SIG-M5 treated with dmso at 0.1 percent for 504 hours (cell line): ENCODE measurements around the gene BCL2L12.

ENCODE experiments used
- DNase-seq: peaks from one replicate; lab custom pipeline; 2025; ENCODE audit not compliant: unreplicated experiment; lab: John Stamatoyannopoulos, UW

The BCL2L12 gene

DNA sequence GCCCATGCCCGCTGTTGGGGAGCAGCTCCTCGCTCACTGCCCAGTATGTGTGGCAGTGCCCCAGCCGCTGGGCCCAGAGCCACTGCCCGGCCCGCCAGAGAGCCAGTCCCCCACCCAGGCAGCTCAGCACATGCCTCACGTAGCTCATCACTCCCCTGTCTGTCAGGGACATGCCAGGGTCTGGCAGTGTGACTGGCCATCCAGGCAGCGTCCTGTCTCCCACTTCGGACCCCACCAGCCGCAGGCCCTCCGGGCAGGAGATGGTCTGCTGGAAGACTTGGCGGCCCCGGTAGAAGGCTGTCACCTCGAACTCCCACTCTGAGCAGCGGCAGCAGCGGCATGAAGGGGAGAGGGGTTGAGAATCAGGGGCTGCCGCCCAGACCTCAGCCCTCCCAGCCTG is 3.7 kb upstream of the BCL2L12 start:
- DNase-seq, result no peak

DNA sequence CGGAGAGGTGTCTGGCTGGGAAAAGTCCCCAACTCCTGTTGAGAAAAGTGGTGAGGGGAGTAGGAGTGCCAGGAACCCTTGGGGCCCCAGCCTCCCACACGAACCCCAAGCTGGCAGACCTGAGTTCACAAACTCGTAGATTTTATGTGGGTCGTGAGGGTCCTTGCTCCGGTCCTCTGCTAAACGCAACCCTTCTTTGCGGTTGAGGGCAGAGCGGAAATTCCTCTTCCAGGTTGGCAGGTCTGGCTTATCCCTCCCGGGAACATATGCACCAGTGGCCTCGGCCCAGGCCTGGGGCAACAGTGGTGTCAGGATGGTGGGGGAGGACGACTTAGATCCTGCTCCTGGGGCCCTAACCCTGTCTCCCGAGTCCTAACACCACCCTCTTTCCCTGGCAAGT is 2.5 kb upstream of the BCL2L12 start:
- DNase-seq, result no peak

DNA sequence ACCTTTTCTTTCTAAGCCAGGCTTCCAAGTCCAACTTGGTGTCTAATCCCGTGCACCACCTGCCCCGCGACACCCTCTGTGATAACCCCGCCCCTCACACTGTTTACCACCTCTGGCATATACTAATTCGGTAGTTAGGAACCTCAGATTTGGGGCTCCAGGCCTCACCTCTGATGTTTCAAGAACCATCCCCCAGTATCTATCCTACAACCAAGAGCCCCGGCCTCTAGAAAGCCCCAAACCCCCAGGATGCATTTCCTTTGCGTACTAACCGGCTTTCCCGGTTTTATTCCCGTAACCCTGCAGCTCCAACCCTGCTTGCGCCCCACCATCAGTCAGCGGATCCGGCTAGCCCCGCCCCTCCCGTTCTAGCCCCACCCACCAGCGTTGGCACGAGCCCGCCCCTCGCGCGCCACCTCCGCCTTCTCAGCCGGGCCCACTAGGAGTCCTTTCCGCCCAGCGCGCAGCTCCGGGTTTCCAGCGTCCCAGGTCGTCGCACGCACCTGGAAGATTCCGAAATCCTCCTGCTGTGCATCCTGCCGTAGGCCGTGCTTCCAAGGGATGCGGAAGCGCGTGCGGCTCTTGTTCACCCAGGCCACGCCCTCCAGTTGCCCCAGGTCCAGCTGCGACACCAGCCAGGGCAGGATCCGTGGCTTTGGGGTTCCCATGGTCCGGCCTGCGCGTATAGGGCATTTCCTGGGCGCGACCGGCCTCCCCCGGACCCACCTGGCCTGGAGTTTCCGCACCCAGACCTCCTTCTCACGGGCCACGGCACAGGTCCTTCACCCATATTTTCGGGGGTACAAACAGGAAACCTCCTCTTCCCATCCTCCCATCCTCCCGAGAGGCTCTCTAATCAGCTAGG is 1.3 kb upstream of the BCL2L12 start:
- peak; percentile 74 for DNase-seq

DNA sequence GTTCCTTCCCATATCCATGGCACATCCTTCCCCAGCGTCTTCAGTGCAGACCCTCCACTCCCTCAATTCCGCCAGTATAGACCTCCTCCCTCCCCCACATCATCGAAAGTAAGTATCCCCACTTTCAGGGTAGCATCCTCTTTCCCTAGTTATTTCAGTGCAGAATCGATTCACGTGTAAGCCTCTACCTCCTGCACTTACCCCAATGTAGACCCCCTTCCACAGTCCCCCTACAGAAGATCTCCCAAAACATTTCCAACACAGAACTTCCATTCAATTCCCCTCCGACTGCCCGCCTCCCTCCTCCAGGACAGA is 740 bp upstream of the BCL2L12 start:
- DNase-seq, result no peak

DNA sequence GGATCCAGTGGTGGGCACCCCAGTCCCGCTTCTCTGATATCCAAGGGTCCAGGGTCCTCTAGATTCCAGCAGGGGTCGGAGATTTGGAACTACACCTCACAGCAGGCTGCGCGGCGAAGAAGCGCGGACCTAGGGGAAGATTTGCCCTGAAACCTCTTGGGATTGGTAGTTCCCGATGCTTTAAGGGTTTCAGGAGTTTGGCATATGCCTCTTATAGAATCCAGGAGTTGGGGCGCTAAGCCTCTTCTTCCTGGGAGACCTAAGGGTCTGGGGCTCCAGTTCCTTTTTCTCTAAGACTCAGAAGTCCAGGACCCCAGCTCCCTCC is 349 bp downstream of the BCL2L12 start:
- no peak for DNase-seq

DNA sequence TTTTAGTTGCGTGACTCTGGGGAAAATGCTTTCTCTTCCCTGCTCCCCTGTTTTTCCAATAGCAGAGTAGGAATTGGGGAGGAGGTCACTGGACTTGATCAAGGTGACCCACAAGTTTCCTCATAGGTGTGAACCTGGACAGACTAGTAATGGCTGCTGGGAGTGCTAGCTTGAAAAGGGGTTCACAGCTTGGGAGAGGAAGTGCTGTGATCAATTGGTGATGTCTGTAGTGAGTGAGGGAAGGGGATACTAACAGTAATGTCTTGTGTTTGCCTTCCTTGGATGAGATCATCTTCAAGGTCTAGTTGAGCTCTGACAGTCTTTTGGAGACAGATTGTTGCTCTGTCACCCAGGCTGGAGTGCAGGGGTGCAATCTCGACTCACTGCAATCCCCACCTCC is 1.7 kb downstream of the BCL2L12 start:
- no peak for DNase-seq

DNA sequence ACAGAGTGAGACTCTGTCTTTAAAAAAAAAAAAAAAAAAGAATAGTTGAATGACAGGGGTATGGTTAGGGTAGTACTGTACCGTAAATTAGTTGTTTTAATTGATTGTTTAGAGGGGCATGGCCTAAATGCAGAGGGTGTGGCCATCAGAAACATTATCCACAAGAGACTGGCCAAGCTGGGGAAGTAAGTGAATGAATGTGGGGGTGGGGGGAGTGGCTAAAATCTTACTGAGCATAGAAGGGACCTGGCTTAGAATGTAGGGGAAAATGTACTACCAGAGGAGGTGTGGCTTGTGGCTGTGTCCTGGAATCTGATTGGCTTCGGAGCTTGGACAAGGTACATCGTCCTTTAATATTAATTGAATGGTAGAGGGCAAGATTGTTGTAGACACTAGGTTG is 3.8 kb downstream of the BCL2L12 start:
- DNase-seq, result no peak

DNA sequence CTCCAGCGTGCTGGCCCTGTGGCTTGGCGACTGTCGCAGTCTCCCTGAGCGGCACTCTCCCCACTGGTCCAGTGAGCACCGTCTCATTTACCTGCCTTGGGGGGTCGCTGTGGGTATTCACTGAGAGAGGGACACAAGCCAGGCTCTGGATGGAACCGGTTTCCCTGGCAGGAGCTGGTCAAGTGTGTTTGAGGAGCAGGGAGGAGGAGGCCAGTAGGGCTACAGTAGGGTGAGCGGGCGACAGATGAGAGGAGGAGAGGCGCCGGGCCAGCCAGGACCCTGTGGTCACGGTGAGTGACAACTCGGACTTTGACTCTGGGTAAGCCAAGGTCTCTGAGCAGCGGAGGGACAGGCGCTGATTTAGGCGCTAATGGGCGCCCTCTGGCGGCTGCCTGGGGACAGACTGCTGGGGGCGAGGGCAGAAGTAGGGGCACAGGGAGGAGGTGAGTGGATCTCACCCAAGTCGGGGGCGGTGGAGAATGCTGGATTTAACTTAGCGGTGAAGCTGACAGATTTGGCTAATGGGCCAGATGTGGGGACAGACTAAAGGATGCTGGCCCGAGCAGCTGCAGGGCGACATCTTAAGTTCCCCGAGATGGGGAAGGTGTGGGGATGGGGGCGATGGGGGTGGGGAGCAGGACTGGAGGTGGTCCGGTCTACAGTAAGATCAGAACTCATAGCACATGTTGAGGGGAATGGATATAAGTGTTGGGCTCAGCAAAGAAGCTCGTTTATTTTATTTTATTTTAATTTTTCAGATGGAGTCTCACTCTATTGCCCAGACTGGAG is 6.6 kb downstream of the BCL2L12 start:
- peak; percentile 55 for DNase-seq

DNA sequence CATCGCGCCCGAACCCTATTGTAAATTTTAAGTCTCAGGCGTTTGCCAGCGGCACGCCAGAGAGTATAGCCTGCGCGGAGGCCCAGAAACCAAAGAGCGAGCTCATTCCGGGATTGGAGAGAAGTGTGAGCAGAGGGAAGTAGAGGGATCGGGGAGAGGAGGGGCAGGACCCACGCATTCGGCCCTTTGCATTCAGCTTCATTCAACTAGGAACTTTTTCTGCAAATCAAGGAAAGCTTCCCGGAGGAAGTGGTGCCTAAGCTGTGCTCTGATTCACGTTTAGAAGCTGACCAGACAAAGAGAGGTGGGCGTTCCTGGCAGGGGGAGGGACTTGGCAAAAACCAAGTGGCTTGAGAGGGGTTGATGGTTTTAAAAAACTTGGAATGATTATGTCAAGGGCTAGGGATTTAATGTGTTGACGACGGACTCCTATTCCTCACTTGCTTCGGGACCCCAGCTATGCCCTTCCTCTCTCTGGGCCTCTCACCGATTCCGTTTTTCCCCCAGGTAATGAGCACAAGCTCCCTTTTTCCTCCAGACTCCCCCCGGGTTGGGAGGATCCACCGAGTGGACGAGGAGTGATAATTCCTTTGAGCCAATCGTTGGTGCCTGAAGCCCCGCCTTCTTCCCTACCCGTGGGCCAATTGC is 10.5 kb downstream of the BCL2L12 start:
- peak; percentile 89 for DNase-seq

DNA sequence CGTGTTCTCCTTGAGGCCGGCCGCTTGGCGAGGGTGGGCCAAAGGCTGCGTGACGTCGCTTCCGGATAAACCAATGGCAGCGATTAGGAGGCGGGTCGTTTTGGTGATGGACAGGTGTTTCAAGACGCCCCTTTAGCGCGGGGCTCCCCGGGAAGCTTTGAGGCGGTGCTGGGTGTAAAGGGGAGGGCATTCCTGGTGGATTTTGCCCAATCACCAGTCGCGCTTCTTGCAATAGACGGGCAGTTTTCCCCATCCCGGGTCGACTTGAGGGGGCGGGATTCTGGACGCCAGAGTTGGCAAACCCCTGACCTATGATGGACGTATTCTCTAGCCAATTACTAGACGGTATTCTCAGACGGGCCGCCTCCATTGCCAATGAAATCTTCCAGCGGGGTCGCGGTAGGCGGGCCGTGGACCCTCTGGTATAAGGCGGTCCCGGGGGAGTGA is 11.1 kb downstream of the BCL2L12 start:
- DNase-seq, result peak; percentile 100

DNA sequence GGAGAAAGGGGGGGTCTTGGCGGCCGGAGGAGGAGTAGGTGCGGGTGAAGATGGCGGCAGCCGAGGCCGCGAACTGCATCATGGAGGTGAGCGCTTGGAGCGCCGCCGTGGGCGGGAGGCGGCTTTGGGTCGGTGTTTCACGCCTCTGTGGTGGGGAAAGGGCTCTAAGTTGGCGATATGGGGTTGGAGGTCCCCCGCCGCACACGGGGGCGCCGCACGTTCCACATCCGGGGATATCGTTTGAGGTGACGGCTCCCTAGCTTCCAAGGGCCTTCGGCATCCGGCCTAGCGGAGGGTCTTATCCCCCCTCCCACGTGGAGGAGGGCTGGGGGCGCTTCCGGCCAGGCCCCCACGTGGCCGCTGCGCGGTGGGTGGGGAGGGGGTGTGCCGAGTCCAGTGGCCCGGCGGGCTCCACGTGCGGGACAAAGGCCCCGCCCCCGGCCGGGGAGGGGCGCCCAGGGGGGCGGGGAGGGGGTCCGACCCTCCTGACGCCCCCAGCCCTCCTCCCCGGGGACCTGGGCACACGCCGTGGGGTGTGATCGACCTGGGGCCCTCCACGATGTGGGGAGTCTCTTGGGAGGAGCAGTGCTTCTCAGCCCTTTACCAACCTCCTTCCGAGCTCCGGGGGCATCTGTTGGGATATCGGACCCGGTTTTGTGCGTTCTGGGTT is 11.6 kb downstream of the BCL2L12 start, which contains the start of gene PRMT1:
PRMT1 (plus strand) TSS at position 41 of the 670 bp plus-strand sequence; CDS start at position 51, 10 bp downstream.
- no peak for DNase-seq

DNA sequence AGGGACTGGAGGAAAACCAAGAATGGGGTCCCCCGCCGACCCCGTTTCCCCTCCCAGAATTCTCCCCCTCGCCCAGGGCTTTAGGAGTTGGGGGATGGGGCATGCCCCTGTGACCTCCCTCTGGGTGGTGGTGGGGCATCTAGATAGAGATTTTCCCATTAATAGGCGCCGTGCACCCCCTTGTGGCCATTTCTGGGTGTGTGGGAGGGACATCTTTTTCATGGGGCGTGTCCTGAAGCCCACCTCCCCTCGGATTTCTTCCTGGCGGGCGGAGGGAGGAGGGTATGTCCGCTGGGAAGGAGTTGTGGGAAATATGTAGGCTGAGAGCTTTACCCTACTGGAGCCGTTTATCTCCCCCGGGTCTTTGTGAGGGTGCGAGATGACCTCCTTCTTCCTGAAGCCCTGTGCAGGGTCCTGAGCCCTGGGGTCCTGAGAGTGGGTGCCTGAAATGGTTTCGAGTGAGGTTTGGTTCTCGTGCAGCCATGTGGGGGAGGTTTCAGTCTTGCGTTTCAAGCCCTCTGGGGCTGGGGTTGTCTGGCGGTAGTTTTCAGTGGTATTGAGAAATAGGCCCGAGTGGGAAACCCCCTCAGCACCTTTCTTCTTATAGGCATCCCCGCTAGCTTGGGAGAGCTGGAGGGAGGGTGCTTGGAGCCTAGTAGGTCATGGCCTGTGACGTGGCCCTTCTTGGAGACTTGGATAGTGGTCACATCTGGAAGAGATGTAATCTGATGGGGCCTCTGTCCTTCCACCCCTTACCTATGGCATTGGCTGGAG is 12.4 kb downstream of the BCL2L12 start:
- peak; percentile 80 for DNase-seq

DNA sequence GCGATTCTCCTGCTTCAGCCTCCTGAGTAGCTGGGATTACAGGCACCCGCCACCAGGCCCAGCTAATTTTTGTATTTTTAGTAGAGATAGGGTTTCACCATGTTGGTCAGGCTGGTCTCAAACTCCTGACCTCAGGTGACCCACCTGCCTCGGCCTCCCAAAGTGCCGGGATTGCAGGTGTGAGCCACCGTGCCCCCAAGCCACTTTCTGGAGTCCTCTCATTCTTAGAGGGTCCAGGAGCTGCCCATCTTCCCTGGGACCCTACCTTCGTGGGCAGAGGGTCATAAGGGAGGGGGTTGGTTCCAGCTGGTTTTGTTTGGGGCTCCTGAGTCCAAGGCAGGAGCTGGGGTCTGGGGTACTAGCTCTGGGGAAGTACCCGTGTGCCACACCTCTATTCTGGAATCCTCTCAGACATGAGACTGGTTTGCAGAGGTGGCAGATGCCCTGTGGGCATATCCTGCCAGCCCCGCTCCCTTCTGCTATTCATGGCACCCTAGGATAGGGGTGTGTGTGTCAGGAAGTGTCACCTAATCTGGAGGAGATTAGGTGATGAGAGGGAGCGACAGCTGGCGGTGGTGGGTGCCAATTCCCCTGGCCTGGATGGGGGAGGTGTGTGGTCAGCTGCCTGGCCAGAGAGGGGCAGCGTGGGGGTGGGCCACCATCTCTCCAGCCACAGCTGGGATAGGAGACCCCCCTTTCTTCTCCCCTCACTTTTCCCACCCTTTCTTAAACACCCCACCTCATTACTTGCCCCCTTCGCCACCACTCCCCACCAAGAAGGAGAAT is 13.4 kb downstream of the BCL2L12 start:
- no peak for DNase-seq

DNA sequence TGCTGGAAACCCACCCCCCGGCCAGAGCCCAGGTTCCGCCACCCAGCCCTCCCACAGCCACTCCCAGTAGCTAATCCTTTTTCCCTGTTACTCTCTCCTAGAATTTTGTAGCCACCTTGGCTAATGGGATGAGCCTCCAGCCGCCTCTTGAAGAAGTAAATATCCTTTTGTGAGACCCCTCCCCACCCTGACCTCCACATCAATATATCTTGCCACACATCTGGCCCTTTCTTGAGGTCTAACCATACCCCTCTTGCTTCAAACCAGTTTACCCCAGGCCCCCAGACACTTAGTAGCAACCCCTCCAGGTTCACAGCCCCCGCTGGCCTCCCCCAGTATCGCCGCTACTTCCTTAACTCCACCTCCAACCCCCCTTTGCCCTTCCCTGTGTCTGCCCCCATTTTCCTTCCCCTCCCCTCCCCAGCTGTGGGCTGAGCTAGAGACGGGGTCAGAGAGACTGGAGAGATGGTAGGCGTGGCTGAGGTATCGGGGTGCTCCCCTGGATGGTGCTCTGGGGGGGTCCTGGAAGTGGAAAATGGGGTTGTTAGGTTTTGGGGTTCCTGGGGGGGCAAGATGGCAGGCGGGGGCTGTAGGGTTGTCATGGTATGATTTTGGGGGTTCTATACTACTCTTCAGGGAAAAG is 14.2 kb downstream of the BCL2L12 start:
- no peak for DNase-seq

DNA sequence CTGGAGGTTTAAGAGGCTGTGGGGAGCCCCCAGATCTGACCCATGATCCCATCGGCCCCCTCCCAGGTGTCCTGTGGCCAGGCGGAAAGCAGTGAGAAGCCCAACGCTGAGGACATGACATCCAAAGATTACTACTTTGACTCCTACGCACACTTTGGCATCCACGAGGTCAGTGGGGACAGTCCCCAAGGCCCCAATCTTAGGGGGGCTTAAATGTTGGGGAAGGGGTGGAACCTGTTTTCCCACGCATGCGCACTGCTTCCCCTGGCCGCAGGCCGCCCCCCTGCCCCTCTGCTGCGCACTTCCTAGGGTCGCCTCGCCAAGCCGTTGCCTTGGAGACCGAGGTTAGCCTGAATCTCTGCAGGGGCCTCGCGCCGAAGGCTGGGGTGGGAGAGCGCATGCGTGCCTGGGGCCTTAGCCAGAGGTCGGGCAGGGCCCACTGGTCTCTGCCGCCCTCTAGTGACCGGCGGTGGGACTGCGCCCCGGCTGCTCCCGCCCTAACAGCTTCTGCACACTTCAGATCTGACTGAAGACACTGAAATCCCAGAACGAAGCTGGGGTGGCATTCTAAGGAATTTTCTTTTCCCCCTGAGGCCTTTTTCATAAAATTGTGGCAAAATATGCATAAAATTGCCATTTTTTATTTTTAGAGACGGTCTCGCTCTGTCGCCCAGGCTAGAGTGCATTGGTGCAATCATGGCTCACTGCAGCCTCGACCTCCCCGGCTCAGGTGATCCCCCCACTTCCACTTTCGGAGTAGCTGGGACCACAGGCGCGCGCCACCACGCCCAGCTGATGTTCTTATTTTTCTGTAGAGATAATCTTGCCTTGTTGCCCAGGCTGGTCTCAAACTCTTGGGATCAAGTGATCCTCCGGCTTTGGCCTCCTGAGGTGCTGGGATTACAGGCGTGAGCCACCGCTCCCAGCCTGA is 15.0 kb downstream of the BCL2L12 start:
- DNase-seq, result peak; percentile 79

DNA sequence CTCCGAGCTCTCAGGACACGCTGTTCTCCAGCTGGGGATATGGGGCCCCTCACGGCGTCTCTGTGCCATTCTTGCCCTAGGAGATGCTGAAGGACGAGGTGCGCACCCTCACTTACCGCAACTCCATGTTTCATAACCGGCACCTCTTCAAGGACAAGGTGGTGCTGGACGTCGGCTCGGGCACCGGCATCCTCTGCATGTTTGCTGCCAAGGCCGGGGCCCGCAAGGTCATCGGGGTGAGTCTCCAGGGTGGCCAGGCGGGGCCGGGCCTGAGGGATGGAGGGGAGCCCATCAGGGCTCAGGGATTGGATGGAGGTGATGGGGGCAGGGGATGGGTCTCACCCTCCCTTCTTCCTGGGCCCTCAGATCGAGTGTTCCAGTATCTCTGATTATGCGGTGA is 16.1 kb downstream of the BCL2L12 start:
- no peak for DNase-seq

DNA sequence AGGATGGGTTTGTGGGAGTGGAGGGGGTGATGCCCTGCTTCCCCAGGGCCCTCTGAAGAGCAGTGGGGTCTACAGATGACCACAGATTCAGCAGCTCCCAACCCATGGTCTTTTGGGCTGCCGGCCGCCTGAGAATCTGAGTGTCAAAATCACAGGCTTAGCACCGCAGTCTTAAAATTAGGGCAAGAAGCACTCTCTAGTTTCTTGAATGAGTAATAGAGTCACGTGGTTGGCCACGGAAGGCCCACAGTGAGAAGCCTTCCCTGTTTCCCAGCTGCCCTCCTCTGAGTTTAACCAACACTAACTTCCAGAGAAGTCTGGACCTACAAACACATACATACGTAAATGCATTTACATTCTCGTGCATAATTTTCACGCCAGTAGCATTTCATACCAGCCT is 16.5 kb downstream of the BCL2L12 start:
- DNase-seq, result no peak

DNA sequence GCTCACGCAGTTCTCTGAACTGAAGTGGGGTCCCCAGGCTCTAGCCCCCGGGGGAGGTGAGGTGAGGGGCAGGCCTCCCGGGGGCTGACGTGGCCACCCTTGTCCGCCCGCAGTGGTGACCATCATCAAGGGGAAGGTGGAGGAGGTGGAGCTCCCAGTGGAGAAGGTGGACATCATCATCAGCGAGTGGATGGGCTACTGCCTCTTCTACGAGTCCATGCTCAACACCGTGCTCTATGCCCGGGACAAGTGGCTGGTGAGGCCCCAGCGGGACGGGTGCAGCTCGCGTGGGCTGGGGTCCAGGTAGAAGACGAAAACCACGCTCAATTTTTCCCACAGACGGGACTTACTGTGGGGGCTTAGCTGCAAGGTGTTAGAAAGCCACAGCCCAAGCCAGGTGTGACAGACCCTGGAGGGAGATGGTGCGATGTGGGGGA is 18.1 kb downstream of the BCL2L12 start:
- DNase-seq, result no peak
